Retinal pigment epithelial cell (primary cell): ENCODE measurements around the gene BAHD1.
A peak's percentile ranks its signal among the peaks of the same experiment; 100 is the strongest.

Source experiments
- DNase-seq: peaks from one replicate; pipeline ENCODE4 v3.0.0-alpha.2; 2010; ENCODE audit warnings: low read depth
- H3K4me3 ChIP-seq: 2 replicates; pipeline ENCODE4 v1.5.1; 2011; ENCODE audit warnings: mild to moderate bottlenecking, low read length, control low read depth, moderate library complexity
- CTCF ChIP-seq: conservative IDR thresholded peaks from 2 replicates; pipeline ENCODE4 v1.5.1; 2011; ENCODE audit warnings: low read depth, low read length, control low read depth, inconsistent platforms

BAHD1 gene

DNA sequence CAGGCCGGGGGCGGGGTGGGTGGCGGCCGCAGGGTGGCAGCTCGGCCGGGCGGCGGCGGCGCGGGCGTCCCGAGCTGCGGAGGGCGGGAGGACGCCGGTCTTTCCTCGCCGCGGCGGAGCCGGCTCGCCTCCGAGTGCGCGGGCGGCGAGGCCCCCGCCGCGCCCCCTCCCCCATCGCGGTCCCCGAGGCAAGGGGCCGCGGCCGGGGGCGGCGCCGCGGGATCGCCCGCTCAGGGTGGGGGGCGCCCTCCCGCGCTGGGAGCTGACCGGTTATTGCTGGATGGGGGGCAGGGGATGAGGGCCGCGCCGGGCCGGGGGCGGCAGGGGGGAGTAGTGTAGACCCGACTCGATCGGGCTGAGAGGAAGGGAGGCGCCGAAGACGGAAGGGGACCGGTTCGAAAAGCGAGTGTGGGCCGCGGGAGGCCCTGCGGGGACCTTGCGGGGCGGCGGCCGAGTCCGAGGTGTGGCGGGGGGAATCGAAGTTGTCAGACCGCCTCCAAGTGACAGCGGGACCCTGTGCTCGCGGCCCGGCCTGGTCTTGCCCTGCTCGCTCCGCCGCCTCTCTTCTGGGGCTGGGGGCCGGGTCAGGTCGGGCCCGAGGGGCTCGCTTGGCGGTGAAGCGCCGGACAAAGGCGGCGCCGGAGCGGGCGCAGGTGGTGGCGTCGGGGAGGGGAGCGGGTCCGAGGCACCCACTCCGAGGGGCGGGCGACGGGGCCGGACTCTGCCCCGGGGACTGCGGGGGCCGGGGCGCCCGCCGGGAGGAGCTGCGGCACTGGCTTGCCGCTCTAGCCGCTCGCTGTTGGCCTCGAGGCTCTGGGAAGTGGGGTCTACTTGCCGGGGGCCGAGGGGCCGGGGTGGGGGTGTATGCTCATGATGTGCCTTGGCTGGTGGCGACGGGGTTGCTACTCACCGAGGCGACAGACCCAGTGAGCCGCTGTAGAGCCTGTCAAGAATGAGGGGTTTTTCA lies 1.1 kb downstream of the BAHD1 start:
- peak overlapping the region; percentile 60 for H3K4me3 ChIP-seq
- no peak for DNase-seq
- TF ChIP-seq CTCF, result peak; percentile 21

- TF ChIP-seq CTCF, result no peak
- DNase-seq, result no peak
- no peak overlapping the region for H3K4me3 ChIP-seq
Observed at GRCh38 chr15:40443255-40443654, 2.5 kb downstream of the BAHD1 start.

DNA sequence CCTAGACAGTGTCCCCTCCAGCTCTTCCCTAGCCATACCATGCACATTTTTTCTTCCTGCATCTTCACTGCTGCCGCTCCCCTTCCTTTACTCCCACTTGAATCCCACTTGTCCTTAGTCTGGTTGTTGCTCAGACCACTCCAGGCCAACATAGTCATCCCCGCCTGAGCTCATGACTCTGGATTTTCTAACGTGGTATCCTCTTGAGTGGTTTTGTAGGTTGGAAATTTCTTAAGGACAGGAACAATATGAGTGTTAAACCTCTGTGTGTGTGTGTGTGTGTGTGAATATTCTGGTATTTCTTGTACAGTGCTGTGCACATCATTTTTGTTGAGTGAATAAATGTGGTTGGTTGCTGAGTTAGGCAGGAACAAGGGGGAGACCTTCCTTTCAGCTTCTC lies 3.1 kb downstream of the BAHD1 start:
- no peak for DNase-seq
- no peak overlapping the region for H3K4me3 ChIP-seq
- no peak for TF ChIP-seq CTCF

DNA sequence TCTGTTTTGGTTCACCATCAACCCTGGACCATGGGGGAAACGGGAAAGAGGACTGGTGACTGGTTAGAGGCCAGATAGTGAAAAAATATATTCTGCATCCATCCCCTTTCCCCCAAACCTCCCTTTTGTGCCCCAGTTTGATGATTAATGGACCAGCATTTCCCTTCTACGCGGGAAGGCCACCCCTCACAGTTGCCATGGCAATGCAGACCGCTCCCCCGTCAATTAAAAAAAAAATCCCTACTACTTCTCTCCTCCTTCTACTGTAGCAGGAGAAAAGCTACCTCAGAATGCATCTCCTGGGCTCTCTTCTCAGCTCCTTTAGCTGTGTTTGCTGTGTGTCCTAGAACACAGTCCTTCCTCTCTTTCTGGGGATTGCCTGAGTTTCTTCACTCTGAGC lies 4.0 kb downstream of the BAHD1 start:
- H3K4me3 ChIP-seq, result no peak overlapping the region
- no peak for DNase-seq
- no peak for TF ChIP-seq CTCF

- TF ChIP-seq CTCF, result no peak
- no peak for DNase-seq
Observed at GRCh38 chr15:40445421-40445922, 4.7 kb downstream of the BAHD1 start.

GRCh38 chr15:40446144-40446543 lies 5.4 kb downstream of the BAHD1 start:
- no peak for DNase-seq
- TF ChIP-seq CTCF, result no peak

More at GRCh38 chr15:40445421-40445922, 4.7 kb downstream of the BAHD1 start:
- H3K4me3 ChIP-seq, result no peak overlapping the region

DNA sequence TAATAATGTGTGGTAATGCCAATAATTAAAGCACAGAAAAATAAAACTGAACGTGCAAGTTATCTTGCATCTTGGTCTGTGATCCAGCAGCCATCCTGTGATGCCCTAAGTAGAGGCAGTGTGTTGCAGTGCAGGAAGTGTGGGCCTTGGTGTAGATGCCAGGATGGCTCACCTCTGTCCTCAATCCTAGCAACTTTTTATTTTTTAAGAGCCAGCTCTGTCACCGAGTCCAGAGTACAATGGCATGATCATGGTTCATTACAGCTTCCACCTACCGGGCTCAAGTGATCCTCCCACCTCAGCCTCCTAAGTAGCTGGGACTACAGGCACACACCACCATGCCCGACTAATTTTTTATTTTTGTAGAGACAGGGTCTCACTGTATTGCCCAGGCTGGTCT lies 7.6 kb downstream of the BAHD1 start:
- TF ChIP-seq CTCF, result no peak
- no peak for DNase-seq
- H3K4me3 ChIP-seq, result no peak overlapping the region

More at GRCh38 chr15:40446144-40446543, 5.4 kb downstream of the BAHD1 start:
- no peak overlapping the region for H3K4me3 ChIP-seq
